HEK293 (cell line): ENCODE results near the gene LHX5.

Experiments used
- CTCF ChIA-PET: fragments of 350-600 bp; formaldehyde crosslinking; extraction: SDS; loops from one replicate; lab custom pipeline; 2021; ENCODE audit warnings: antibody characterized with exemption; lab: Yijun Ruan, JAX
- POLR2A ChIA-PET: fragments of 300-600 bp; formaldehyde crosslinking; extraction: SDS; loops from one replicate; lab custom pipeline; 2020; ENCODE audit warnings: antibody characterized with exemption, inconsistent platforms; lab: Yijun Ruan, JAX
- H3K27ac ChIP-seq: fragments of 200-500 bp; sonication (Bioruptor generic); 2 replicates; pipeline ENCODE4 v1.5.1; 2014; ENCODE audit warnings: low read depth, low read length, control low read depth, inconsistent platforms; ENCODE audit errors: extremely low read depth
- H3K36me3 ChIP-seq, 2 experiments: fragments of 200-500 bp in 1 of 2; sonication (Bioruptor generic) in 1 of 2; 1 replicate in 1 of 2; 2 replicates in 1 of 2; pipeline ENCODE4 v1.5.1; 2014 to 2017; ENCODE audit warnings: inconsistent platforms in 2 of 2, low read length in 2 of 2; ENCODE audit not compliant: control insufficient read depth in 2 of 2, insufficient read depth in 1 of 2
- H3K4me1 ChIP-seq: fragments of 200-500 bp; sonication (Bioruptor generic); 2 replicates; pipeline ENCODE4 v1.5.1; 2014; ENCODE audit warnings: mild to moderate bottlenecking, low read length, inconsistent platforms; ENCODE audit not compliant: control insufficient read depth, insufficient read depth
- H3K4me3 ChIP-seq: 2 replicates; pipeline ENCODE4 v1.5.1; 2011; ENCODE audit warnings: low read depth, mild to moderate bottlenecking, control low read depth, low read length, moderate library complexity
- H3K9me3 ChIP-seq: fragments of 200-500 bp; sonication (Bioruptor generic); 2 replicates; pipeline ENCODE4 v1.5.1; 2014; ENCODE audit warnings: low read depth, low read length, inconsistent platforms; ENCODE audit not compliant: control insufficient read depth, insufficient read depth
- TRIM28 ChIP-seq: IDR thresholded peaks from 2 replicates; pipeline ENCODE4 v1.6.1; 2011; ENCODE audit warnings: low read length, control low read depth, borderline replicate concordance
- ZNF19 ChIP-seq: fragments of 450-650 bp; formaldehyde crosslinking; IDR thresholded peaks from 2 replicates; pipeline ENCODE4; 2016; ENCODE audit warnings: missing biosample characterization, missing genetic modification characterization, low read depth
- ZNF24 ChIP-seq: fragments of 450-650 bp; formaldehyde crosslinking; IDR thresholded peaks from 2 replicates; pipeline ENCODE4 v1.5.1; 2016; ENCODE audit warnings: missing biosample characterization, missing genetic modification characterization
- ZNF335 ChIP-seq: fragments of 450-650 bp; formaldehyde crosslinking; conservative IDR thresholded peaks from 2 replicates; pipeline ENCODE4 v1.5.1; 2016; ENCODE audit warnings: missing biosample characterization, missing genetic modification characterization
- ZNF510 ChIP-seq: fragments of 450-650 bp; formaldehyde crosslinking; IDR thresholded peaks from 2 replicates; pipeline ENCODE4 v1.5.1; 2018; ENCODE audit warnings: mild to moderate bottlenecking, missing genetic modification characterization, missing biosample characterization; ENCODE audit not compliant: insufficient replicate concordance
- ZNF785 ChIP-seq: fragments of 450-650 bp; formaldehyde crosslinking; IDR thresholded peaks from 2 replicates; pipeline ENCODE4 v1.5.1; 2016; ENCODE audit warnings: missing biosample characterization, missing genetic modification characterization
- TF ChIP-seq, protein P1 (sequence below): fragments of 450-650 bp; formaldehyde crosslinking; IDR thresholded peaks from 2 replicates; pipeline ENCODE4 v1.5.1; 2017; ENCODE audit warnings: missing biosample characterization, missing genetic modification characterization
- TF ChIP-seq, protein P2 (sequence below): fragments of 450-650 bp; formaldehyde crosslinking; optimal IDR thresholded peaks from 2 replicates; pipeline ENCODE3; 2016; ENCODE audit warnings: missing biosample characterization, mild to moderate bottlenecking, missing genetic modification characterization
- TF ChIP-seq, protein P3 (sequence below): fragments of 450-650 bp; formaldehyde crosslinking; IDR thresholded peaks from 2 replicates; pipeline ENCODE4 v1.5.1; 2016; ENCODE audit warnings: missing biosample characterization, missing genetic modification characterization
- TF ChIP-seq, protein P4 (sequence below): fragments of 450-650 bp; formaldehyde crosslinking; IDR thresholded peaks from 2 replicates; pipeline ENCODE4 v1.5.1; 2016; ENCODE audit warnings: missing biosample characterization, missing genetic modification characterization

LHX5 gene

DNA sequence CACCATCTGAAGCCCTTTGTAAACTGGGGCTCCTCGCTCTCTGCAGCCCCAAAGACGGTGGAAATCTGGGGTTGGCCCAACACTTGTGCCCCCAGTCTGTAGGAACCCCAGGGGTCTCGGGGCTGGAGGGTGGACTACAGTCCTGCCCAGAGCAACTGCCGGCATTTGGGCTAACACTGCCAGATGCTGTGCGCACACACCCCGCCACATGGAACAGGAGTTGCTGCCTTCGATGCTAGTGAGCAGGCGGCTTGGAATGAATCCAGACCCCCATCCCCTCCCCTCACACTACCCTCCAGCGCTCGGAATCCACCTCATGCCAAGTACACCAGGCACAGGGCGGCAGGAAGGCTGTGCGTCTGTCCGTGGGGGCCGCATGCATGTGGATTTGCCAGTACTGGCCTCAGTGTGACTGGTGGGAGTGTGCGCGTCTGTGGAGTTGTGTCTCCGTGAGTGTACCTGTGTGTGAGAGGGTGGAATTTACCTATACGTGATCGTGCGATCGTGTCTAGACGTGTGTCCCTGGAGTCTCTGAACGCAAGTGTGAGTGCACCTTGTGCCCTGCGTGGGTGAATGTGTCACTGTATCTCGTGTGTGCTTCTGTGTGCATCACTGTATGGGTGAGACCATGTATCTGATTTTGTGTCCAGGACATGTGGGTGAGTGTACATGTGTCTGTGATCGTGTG, 5.1 kb downstream of the LHX5 start:
- no peak for TF ChIP-seq ZNF19 (tag by site-specific recombination)
- TF ChIP-seq, all 188 proteins: peak for 0
- H3K36me3 ChIP-seq, result no peaks in the 10 kb centered on the region
- H3K27ac ChIP-seq, result no peak overlapping the region
- ChIA-PET CTCF (interaction anchor here (0.6 to 0.9 kb wide), 3 partner anchors 14 to 266 kb away, joined by 3 to 5 read pairs (median 3); no protein-coding TSS in a partner anchor), POLR2A (no interaction called here)
- no peaks in the 10 kb centered on the region for H3K4me1 ChIP-seq
- no peak overlapping the region for H3K4me3 ChIP-seq
- no peaks in the 10 kb centered on the region for H3K9me3 ChIP-seq

DNA sequence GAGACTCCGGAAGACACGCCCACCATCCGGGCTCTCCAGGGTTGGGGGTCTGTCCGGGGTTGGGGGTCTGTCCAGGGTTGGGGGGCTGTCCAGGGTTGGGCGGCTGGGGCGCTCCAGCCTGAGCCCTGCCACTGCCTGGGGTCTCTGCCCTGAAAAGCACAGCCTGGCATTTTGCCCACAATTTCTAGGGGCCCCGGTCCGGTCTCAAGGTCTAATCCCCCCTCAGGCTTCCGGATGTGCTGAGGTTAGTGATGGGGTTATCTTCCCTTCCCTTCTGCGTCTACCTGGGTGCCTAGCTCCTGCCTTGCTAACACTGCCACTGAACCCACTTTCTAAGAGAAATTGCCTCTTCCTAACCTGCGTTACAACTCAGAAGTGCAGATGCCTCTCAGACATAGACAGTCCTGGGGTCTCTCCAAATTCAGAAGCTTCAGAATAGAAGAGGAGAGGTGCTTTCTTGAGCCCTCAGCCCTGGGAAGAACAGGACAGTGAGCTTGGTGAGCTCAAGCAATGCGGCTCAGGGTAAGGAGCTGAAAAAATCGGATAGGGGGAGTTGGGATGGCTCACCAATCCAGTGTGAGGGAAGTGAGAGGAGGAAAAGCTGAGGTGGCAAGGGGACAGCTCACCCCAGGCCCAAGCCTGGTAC, 5.7 kb downstream of the LHX5 start:
- ChIA-PET CTCF (interaction anchor here (0.6 to 0.9 kb wide), 4 partner anchors 15 to 1749 kb away, joined by 3 to 5 read pairs (median 3); no protein-coding TSS in a partner anchor), POLR2A (no interaction called here)
- Histone ChIP-seq H3K27ac (no peak overlapping the region), H3K9me3 (no peaks in the 10 kb centered on the region), H3K4me3 (no peak overlapping the region), H3K36me3 (no peaks in the 10 kb centered on the region), H3K4me1 (no peaks in the 10 kb centered on the region)
- no peak for TF ChIP-seq ZNF24 (tag by site-specific recombination)
- no peak for TF ChIP-seq ZNF510
- TF ChIP-seq ZNF785 (tag by site-specific recombination), result no peak
- no peak for TF ChIP-seq TRIM28
- TF ChIP-seq, protein P1, sequence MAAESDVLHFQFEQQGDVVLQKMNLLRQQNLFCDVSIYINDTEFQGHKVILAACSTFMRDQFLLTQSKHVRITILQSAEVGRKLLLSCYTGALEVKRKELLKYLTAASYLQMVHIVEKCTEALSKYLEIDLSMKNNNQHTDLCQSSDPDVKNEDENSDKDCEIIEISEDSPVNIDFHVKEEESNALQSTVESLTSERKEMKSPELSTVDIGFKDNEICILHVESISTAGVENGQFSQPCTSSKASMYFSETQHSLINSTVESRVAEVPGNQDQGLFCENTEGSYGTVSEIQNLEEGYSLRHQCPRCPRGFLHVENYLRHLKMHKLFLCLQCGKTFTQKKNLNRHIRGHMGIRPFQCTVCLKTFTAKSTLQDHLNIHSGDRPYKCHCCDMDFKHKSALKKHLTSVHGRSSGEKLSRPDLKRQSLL, result no peak
- TF ChIP-seq, protein P2, sequence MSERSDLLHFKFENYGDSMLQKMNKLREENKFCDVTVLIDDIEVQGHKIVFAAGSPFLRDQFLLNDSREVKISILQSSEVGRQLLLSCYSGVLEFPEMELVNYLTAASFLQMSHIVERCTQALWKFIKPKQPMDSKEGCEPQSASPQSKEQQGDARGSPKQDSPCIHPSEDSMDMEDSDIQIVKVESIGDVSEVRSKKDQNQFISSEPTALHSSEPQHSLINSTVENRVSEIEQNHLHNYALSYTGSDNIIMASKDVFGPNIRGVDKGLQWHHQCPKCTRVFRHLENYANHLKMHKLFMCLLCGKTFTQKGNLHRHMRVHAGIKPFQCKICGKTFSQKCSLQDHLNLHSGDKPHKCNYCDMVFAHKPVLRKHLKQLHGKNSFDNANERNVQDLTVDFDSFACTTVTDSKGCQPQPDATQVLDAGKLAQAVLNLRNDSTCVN (tag by site-specific recombination), result no peak

DNA sequence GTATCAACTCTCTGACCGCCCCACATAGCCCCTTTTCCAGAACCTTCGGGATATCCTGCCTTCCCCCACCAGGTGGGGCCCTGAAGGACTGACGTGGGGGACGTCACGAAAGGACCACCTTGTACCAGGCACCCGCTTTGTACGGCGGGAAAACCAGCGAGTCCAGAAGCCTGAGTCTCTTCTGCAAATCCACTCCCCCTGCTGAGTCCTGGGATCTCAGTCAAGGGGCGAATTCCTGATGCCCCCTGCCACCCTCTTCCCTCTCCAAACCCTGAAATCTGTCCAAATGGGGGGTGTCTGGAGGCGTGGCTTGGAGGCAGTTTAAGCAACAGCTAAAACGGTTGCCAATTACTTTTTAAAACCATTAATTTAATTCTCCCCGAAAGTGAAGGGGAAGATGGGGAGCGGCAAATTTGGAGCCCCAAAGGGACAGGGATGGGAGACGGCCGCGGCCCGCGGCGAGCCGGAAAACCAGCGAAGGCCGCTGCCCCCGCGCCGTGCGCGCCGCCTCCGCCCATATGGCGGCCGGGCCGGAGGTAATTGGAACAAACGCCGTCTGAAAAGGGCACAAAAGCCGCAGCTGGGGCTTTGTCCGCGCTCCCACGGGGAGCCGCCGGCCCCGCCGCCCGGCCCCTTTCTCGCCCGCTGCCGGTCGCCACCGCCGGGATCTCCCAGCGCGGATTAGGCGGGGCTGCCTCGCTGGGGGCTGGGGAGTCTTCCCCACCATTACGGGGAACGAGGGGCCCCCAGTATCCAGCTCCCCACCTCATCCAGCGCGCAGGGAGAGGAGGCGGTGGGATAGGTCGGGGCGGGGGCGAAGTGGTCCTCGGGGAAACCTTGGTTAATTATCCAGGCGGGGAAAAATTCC, 6.6 kb downstream of the LHX5 start:
- no peak overlapping the region for H3K27ac ChIP-seq
- no peaks in the 10 kb centered on the region for H3K4me1 ChIP-seq
- 0 out of 2 replicates have a peak, but pooled peaks have one; percentile 33 for TF ChIP-seq ZNF335 (tag by site-specific recombination)
- TF ChIP-seq, protein P3, sequence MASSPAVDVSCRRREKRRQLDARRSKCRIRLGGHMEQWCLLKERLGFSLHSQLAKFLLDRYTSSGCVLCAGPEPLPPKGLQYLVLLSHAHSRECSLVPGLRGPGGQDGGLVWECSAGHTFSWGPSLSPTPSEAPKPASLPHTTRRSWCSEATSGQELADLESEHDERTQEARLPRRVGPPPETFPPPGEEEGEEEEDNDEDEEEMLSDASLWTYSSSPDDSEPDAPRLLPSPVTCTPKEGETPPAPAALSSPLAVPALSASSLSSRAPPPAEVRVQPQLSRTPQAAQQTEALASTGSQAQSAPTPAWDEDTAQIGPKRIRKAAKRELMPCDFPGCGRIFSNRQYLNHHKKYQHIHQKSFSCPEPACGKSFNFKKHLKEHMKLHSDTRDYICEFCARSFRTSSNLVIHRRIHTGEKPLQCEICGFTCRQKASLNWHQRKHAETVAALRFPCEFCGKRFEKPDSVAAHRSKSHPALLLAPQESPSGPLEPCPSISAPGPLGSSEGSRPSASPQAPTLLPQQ (tag by site-specific recombination), result no peak
- TF ChIP-seq, all 188 proteins: peak for 1
- ChIA-PET CTCF (interaction anchor here (0.6 to 0.9 kb wide), 4 partner anchors 9 to 1750 kb away, joined by 3 to 5 read pairs (median 3); no protein-coding TSS in a partner anchor), POLR2A (no interaction called here)
- Histone ChIP-seq H3K4me3 (no peak overlapping the region; the same call in 1 of the 2 replicates), H3K9me3 (no peaks in the 10 kb centered on the region), H3K36me3 (no peaks in the 10 kb centered on the region)

DNA sequence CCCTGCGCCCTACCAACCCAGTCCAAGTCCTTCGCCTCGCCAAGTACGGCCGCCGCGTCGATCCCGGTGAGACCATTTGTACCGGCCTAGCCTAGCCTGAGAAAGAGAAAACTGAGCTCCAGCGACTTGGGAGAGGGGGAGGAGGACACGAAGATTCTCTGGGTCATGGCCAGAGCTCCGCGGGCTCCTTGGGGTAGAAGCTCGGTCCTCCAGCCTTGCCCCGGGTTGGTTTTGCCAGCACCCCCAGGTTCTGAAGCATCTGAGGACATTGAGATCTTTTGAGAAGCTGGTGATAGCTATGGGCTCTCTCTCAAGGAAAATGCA, 7.3 kb downstream of the LHX5 start:
- Histone ChIP-seq H3K4me1 (no peaks in the 10 kb centered on the region), H3K4me3 (no peak overlapping the region), H3K36me3 (no peaks in the 10 kb centered on the region), H3K9me3 (no peaks in the 10 kb centered on the region), H3K27ac (no peak overlapping the region)
- ChIA-PET POLR2A (no interaction called here), CTCF (interaction anchor here (0.5 to 0.9 kb wide), 4 partner anchors 9 to 491 kb away, joined by 3 to 5 read pairs (median 3); no protein-coding TSS in a partner anchor)
- TF ChIP-seq, protein P4, sequence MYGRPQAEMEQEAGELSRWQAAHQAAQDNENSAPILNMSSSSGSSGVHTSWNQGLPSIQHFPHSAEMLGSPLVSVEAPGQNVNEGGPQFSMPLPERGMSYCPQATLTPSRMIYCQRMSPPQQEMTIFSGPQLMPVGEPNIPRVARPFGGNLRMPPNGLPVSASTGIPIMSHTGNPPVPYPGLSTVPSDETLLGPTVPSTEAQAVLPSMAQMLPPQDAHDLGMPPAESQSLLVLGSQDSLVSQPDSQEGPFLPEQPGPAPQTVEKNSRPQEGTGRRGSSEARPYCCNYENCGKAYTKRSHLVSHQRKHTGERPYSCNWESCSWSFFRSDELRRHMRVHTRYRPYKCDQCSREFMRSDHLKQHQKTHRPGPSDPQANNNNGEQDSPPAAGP (tag by site-specific recombination), result no peak
